ENCODE measurements around the gene ARID4B.

The ARID4B gene

DNA sequence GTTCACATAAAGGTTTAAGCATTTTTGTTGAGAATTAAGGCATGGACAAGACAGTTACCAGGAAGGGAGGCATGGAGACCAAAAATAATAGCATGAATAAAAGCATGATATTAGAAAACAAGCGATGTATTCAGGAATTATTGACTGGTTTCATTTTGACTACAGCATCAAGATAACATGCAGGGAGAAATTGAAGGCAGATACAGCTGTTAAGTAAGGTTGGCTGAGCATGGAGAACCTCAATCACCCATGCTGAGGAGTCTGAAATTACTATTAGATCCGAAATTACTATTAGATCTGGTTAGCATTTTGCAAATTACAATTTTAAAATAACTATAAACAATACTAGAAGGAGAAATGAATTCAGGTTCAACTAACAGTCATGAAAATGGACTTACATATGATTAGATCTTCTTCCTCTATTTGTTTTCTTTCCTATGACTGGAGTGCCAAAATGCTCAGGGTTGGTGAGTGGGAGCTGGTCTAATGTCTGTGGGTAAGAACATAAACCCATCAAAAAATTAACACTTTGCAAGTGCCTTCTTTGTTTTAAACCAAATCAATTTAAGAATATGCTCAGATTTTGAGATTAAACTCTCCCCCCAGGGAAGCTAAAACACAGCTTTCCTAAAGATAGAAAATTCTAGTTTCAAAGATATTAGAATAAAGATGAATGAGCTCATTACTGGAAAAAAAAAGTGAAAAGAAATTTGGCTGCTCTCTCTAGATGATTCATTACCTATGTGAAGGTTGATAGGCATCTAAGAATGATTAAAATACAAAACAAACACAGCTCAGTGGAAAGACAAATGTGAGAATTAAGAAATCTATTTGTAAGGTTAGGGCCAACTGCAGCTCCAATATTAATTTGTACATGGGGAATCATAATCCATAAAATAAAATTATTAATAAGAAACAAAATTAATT is 81.7 kb downstream of the ARID4B start:
- no peaks in the 10 kb centered on the region for H3K27me3 ChIP-seq (ENCODE audit: insufficient read depth, poor library complexity, severe bottlenecking)
- no peak for DNase-seq (ENCODE audit: low read depth in 1 of 2, low spot score in 1 of 2)
- no peak overlapping the region for H3K4me3 ChIP-seq (replicated peaks; ENCODE audit: insufficient read depth, low read length)
- TF ChIP-seq, protein P1, sequence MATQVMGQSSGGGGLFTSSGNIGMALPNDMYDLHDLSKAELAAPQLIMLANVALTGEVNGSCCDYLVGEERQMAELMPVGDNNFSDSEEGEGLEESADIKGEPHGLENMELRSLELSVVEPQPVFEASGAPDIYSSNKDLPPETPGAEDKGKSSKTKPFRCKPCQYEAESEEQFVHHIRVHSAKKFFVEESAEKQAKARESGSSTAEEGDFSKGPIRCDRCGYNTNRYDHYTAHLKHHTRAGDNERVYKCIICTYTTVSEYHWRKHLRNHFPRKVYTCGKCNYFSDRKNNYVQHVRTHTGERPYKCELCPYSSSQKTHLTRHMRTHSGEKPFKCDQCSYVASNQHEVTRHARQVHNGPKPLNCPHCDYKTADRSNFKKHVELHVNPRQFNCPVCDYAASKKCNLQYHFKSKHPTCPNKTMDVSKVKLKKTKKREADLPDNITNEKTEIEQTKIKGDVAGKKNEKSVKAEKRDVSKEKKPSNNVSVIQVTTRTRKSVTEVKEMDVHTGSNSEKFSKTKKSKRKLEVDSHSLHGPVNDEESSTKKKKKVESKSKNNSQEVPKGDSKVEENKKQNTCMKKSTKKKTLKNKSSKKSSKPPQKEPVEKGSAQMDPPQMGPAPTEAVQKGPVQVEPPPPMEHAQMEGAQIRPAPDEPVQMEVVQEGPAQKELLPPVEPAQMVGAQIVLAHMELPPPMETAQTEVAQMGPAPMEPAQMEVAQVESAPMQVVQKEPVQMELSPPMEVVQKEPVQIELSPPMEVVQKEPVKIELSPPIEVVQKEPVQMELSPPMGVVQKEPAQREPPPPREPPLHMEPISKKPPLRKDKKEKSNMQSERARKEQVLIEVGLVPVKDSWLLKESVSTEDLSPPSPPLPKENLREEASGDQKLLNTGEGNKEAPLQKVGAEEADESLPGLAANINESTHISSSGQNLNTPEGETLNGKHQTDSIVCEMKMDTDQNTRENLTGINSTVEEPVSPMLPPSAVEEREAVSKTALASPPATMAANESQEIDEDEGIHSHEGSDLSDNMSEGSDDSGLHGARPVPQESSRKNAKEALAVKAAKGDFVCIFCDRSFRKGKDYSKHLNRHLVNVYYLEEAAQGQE (IDR thresholded peaks at IDR 0.05; ENCODE audit: insufficient replicate concordance, low read depth), result no peak
- TF ChIP-seq SPI1 (IDR thresholded peaks at IDR 0.05; ENCODE audit: borderline replicate concordance, low read depth) (no peak), POLR2AphosphoS5 (IDR thresholded peaks at IDR 0.05; ENCODE audit: low read depth) (no peak), CTCF (IDR thresholded peaks at IDR 0.05; ENCODE audit: insufficient read depth, low read length) (no peak), GABPA (IDR thresholded peaks at IDR 0.05; ENCODE audit: low read depth) (no peak)
- no peak overlapping the region for H3K27ac ChIP-seq (replicated peaks)

DNA sequence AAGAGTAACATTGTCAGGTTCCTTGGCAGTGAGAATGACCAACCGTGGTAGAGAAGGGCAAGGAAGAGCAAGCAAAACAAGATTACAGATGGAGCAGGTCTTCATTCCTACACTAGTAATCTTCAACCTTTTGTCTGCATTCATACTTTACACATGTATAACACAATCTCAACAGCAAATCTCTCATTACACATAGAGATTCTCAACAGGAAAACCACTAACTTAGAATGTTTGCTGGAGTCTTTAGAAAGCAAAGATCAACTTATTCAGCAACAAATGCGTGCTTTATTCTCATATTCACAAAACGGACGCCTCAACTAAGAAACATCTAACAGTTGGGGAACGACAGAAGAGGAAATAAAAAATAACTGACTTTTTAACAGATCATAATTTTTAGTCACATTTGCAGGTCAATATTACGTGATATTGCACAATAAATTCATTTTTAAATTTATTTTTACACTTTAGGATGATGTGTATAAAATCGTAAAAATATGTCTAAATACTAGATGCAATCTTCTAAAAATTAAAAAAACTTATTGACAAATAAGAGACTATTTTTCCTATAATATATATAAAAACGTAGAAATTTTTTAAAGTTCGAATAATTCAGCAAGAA is 82.9 kb downstream of the ARID4B start:
- H3K27ac ChIP-seq (replicated peaks), result no peak overlapping the region
- no peak overlapping the region for H3K4me3 ChIP-seq (replicated peaks; ENCODE audit: insufficient read depth, low read length)
- TF ChIP-seq POLR2AphosphoS5 (IDR thresholded peaks at IDR 0.05; ENCODE audit: low read depth) (no peak), CTCF (IDR thresholded peaks at IDR 0.05; ENCODE audit: insufficient read depth, low read length) (no peak)
- no peaks in the 10 kb centered on the region for H3K27me3 ChIP-seq (ENCODE audit: insufficient read depth, poor library complexity, severe bottlenecking)
- no peak for DNase-seq (ENCODE audit: low read depth in 1 of 2, low spot score in 1 of 2)

GRCh38 chr1:235240960-235241359 is 87.0 kb downstream of the ARID4B start:
- H3K27me3 ChIP-seq (ENCODE audit: insufficient read depth, poor library complexity, severe bottlenecking), result no peaks in the 10 kb centered on the region
- no peak overlapping the region for H3K27ac ChIP-seq (replicated peaks)
- TF ChIP-seq CTCF (IDR thresholded peaks at IDR 0.05; ENCODE audit: insufficient read depth, low read length), result no peak
- TF ChIP-seq GABPA (IDR thresholded peaks at IDR 0.05; ENCODE audit: low read depth), result no peak
- TF ChIP-seq, protein P1 (IDR thresholded peaks at IDR 0.05; ENCODE audit: insufficient replicate concordance, low read depth), result no peak
- no peak for TF ChIP-seq POLR2AphosphoS5 (IDR thresholded peaks at IDR 0.05; ENCODE audit: low read depth)
- no peak for TF ChIP-seq SPI1 (IDR thresholded peaks at IDR 0.05; ENCODE audit: borderline replicate concordance, low read depth)
- no peak for DNase-seq (ENCODE audit: low read depth in 1 of 2, low spot score in 1 of 2)
- H3K4me3 ChIP-seq (replicated peaks; ENCODE audit: insufficient read depth, low read length), result no peak overlapping the region
